Fibroblast of skin of back (primary cell): ENCODE measurements around the gene ARHGEF4.
"Not testable (repeated sequence)": the region's sequence is repeated elsewhere in the genome, so short reads cannot be mapped to it uniquely, and the experiment has no call there.

Experiments used
- DNase-seq: peaks from one replicate; pipeline ENCODE4 v3.0.0-alpha.2; 2013

The ARHGEF4 gene

GRCh38 chr2:131055169-131056065, 218.7 kb downstream of the ARHGEF4 start:
- peak; percentile 96 for DNase-seq

DNA sequence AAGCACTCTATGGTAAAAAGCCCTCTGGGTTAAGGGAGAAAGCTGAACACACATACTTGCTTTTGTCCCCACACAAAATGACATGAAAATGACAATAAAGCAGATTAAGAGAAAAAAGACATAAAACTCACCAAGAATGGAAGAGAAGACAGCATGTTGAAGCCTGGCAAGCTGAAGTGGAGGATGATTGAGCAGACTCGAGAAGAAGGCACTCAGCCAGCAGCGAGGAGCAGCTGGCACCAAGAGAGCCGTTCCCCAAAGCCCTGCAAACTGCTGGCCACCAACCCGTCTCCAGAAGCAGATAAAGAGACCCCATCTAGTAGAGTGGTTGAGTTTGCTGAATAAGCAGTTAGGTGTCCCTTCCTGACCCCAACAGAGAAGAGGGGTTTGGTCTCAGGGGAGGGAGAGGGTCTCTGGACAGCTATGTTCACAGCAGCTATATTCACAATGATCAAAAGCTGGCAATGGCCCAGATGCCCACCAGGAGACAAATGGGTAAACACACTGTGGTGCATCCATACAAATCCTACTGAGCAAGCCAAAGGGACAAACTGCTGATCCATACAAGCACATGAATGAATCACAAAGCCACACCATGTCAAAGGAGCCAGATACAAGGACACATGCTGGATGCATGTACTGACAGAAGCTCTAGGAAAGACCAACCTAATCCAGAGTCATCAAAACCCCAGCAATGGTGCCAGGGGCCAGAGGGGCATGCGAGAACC, 219.7 kb downstream of the ARHGEF4 start:
- DNase-seq, result peak; percentile 33

- peak; percentile 44 for DNase-seq
Measured at GRCh38 chr2:131056932-131057287, 220.2 kb downstream of the ARHGEF4 start.

DNA sequence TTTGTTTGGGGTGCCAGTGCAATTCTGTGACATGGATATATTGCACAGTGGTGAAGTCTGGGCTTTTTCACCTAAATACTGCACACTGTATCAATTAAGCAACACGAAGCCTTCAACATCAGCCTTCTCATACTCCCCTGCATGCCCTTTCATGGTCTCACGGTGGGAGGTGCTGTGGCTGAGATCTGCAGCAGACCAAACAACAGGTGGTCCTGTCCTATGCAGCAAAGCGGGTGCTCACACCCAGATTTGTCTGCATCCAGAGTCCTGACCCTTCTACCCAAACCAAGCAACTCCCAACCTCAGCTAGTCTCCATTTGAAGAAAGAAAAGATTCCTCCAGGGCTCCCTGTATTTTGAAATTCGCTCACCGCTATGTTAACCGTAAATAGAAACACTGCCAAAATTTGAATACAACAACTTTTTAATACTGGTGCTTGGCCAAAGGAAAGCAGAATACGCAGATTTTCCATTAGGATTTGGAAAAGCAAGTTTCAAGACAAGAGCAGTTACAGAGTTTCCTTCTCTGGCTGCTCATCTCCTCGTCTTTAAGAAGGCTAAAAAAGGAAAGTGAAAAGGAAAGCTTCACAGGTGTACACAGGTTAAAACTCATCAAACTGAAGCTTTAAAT, 221.6 kb downstream of the ARHGEF4 start:
- DNase-seq, result no peak

GRCh38 chr2:131058920-131059319, 222.2 kb downstream of the ARHGEF4 start:
- no peak for DNase-seq

GRCh38 chr2:131063501-131064283, 227.0 kb downstream of the ARHGEF4 start:
- DNase-seq, result no peak

DNA sequence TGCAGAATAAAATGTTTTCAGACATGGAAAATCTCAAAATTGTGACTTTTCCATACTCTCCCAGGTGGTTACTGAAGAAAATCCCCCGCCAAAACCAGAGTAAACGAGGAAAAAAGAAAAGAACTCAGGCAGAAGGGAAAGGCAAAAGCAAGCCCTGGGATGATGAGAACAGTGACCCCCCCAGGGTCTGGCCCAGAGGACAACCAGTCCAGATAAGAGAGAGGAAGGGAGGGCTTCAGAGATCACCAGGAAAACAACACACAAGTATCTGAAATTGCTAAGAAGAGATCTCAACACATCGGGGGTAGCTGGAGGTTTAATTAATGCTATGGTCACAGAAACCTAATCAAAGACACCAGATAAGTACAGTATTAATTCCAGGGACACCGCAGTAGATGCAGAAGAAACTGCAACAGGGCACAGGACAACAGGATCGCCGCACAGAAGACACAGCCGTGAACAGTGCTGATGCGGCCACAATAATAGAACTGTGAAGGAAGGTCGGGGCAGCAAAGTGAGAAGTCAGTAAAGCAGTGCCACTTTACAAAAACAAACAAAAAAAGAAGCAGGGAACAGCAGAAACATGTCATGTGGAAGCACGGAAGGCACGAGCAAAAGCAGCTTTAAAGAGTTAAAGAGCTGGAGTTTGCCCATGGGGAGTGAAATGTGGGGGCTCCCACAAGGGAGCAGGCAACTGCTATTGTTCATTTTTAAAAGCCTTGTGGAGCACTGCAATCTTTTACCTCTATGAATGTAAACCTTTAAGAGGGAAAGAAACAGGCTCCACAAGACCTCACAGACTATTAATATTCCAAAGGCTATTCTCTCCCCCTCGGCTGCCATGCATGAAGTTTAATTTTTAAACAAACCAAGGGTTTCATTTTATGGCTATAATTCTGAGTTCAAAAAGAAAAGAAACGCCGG, 228.1 kb downstream of the ARHGEF4 start:
- no peak for DNase-seq

GRCh38 chr2:131067465-131068125, 230.9 kb downstream of the ARHGEF4 start:
- DNase-seq, result no peak

DNA sequence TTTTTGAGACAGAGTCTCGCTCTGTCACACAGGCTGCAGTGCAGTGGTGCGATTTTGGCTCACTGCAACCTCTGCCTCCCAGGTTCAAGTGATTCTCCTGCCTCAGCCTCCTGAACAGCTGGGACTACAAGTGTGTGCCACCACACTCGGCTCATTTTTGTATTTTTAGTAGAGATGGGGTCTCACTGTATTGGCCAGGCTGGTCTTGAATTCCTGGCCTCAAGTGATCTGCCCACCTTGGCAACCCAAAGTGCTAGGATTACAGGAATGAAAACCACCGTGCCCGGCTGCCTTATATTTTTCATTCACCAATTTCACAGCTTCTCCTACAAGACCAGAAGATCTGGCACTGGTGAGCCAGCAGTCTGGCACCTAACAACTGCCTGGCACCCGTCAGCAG, 231.5 kb downstream of the ARHGEF4 start:
- not testable (repeated sequence) for DNase-seq

GRCh38 chr2:131075578-131075977, 238.9 kb downstream of the ARHGEF4 start:
- not testable (repeated sequence) for DNase-seq

DNA sequence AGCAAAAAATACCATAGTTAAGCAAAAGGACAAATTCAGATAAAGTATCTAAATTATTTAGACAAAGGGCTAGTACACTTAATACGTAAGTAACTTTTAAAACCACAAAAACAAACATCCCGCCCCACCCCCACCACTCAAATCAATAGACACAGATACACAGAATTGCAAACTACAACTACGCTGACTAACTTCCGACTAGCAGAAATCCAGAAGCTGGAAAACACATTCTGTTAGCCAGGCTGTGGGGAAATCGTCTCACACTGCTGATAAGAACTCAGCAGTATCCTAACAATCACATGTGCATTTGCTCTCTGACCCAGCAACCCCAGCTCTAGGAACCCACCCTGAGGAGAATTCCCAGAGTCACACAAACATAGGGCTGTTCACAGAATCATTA, 240.0 kb downstream of the ARHGEF4 start:
- DNase-seq, result no peak

DNA sequence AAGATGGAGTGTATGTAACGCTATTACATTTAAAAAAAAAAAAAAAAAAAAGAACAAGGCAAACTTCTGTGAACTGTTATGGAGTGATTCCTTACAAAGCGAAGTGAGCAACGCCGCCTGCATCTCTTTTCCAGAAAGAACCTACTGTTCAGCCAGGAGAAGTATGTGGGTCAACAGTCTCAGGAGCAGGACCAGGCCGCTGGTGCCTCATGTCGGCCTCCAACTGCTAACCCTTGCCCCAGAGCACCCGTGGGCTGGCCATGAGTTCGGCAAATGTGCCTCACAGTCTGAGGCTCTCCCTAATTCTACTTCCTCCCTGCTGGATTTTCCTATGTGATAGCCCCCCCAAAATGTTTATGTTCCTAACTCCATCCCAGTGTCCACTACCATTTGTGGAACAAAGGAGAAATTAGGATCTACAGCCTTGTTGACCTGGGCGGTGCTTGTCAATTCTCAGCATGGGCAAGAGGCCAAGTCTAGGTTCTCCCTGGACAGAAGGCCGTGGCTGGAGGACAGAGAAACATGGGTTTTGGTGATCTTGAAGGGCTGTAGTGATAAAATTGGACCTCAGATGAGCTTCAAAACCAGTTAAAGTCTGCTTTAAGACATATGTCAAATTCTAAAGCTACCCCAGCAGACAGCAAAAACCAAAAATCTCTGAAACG, 240.6 kb downstream of the ARHGEF4 start:
- no peak for DNase-seq

DNA sequence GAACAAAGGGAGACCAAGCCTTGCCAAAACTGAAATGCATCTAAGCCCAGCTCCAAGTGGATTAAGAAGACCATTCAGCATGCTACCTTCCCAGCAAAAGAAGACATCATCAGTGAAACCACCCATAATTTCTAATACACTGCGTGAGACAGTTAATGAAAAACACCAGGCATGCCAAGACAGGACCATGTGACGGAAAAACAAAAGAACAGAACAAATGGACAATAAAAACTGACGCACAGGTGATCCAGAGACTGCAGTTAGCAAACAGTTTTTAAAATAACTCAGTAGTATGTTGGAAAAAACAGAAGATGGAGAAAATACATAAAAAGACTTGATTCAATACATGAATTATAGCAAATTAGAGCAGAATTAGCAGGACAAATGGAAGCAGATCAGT, 241.3 kb downstream of the ARHGEF4 start:
- DNase-seq, result no peak

DNA sequence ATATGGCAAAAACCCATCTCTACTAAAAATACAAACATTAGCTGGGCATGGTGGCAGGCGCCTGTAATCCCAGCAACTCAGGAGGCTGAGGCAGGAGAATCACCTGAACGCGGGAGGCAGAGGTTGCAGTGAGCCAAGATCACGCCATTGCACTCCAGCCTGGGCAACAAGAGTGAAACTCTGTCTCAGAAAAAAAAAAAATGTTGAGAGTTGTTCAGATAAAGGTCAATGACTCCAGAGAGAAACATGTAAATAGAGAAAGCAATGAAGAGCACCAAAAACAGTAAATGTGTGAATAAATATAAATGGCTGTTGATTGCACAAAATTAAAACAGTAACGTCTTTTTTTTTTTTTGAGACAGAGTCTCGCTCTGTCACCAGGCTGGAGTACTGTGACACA, 243.2 kb downstream of the ARHGEF4 start:
- not testable (repeated sequence) for DNase-seq

DNA sequence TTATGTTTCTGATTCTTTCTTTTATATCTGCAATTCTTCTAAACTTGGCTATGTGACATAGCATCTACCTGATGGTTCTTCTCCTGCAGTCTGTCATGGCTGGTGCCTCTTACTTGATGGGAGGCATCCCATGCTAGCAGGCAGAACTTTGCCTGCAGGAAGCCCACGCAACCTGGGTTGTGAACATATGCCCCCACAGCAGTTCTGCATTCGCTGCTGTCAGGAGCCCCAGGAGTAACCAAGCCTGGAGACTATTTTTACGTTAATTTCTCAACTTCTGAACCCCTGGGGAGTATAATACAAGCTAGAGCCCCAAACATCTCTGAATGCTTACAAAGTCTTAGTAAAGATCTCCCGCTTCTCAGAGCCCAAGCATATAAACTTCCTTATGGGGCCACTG, 244.5 kb downstream of the ARHGEF4 start:
- no peak for DNase-seq

GRCh38 chr2:131085646-131086045, 248.9 kb downstream of the ARHGEF4 start:
- no peak for DNase-seq

DNA sequence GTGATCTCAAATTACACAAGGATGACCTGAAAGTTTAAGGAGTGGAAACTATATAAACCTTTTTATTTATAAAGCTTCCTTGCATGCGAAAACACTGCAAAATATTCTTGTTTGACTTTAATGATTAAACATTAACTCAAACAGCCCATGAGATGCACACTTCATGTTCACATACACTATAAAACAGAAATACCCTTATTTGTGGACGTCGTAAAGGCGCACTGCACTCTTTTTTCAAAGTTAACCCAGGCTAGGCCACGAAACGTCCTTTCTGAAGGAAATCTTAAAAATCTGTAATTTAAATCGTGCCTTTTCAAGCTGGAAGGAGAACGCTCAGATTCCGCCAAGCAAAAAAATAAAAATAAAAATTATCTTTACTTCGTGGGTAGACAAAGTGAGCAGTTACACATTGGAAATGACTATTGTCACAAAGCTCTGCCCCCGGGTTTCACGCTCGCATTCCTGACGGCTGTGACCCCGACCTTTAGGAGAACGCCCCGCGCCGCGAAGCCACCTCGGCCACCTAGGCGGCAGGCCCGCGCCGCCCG, 255.8 kb downstream of the ARHGEF4 start:
- no peak for DNase-seq

GRCh38 chr2:131093006-131093695, 256.4 kb downstream of the ARHGEF4 start, which contains the start of gene FAM168B:
TSS of gene FAM168B (minus strand) at chr2:131093460. CDS start at chr2:131082646, 10,814 bp downstream.
- peak; percentile 92 for DNase-seq
